K562 (cell line): Measurements from ENCODE around the gene LAMA2.

Experiments used
- ATF3 ChIP-seq, 2 experiments: fragments of 450-650 bp in 1 of 2; sonication (generic) in 1 of 2; formaldehyde crosslinking in 1 of 2; IDR thresholded peaks in 1 of 2; conservative IDR thresholded peaks in 1 of 2; 2 replicates each; pipeline versions ENCODE4 v1.6.1 to v1.8.1; 2016 to 2023; ENCODE audit warnings: mild to moderate bottlenecking in 2 of 2, moderate library complexity in 2 of 2, inconsistent platforms in 1 of 2, missing genetic modification reagents in 1 of 2
- CBX2 ChIP-seq: fragments of 200-600 bp; sonication (generic); IDR thresholded peaks from one replicate; pipeline ENCODE4 v1.6.1; 2012; ENCODE audit warnings: mild to moderate bottlenecking, low read length, inconsistent platforms; ENCODE audit not compliant: insufficient read depth, poor library complexity, severe bottlenecking
- CTCF ChIP-seq, 3 experiments: IDR thresholded peaks in 2 of 3; conservative IDR thresholded peaks in 1 of 3; 2 replicates each; pipeline ENCODE4 v1.5.1; 2011 to 2012; ENCODE audit warnings: low read length in 3 of 3, mild to moderate bottlenecking in 3 of 3, control low read depth in 2 of 3, improper control_type of control experiment in 1 of 3, inconsistent platforms in 1 of 3, low read depth in 1 of 3, mixed read lengths in 1 of 3, moderate library complexity in 1 of 3; ENCODE audit not compliant: insufficient read depth in 2 of 3
- GABPA ChIP-seq: fragments of 200-800 bp; sonication (Bioruptor generic); conservative IDR thresholded peaks from 2 replicates; pipeline ENCODE4 v1.6.1; 2016; ENCODE audit warnings: low read depth, missing genetic modification characterization, missing compliant biosample characterization
- POLR2A ChIP-seq: fragments of 450-650 bp; conservative IDR thresholded peaks from 2 replicates; pipeline ENCODE4 v1.6.1; 2016
- POLR2AphosphoS2 ChIP-seq: IDR thresholded peaks from 2 replicates; pipeline ENCODE4 v1.6.1; 2012; ENCODE audit warnings: low read length, improper control_type of control experiment
- RAD21 ChIP-seq, 2 experiments: fragments of 250-450 bp in 1 of 2; fragments of 450-650 bp in 1 of 2; sonication (Bioruptor Pico) in 1 of 2; formaldehyde crosslinking in 1 of 2; IDR thresholded peaks in 1 of 2; conservative IDR thresholded peaks in 1 of 2; 2 replicates each; pipeline versions ENCODE4 v1.4.0 to v1.8.0; 2020 to 2022; ENCODE audit warnings: mild to moderate bottlenecking in 2 of 2, moderate library complexity in 1 of 2
- RBM22 ChIP-seq: fragments of 200-400 bp; formaldehyde crosslinking; IDR thresholded peaks from 2 replicates; pipeline ENCODE4 v1.6.1; 2018; ENCODE audit warnings: low read length, low read depth; ENCODE audit not compliant: poor library complexity, severe bottlenecking
- SMARCA5 ChIP-seq: fragments of 450-650 bp; IDR thresholded peaks from 2 replicates; pipeline ENCODE4 v1.6.1; 2016
- TCF3 ChIP-seq: sonication (generic); formaldehyde crosslinking; IDR thresholded peaks from 2 replicates; pipeline ENCODE4 v1.4.0; 2020; ENCODE audit warnings: mild to moderate bottlenecking, missing genetic modification reagents
- ZNF511 ChIP-seq: sonication (generic); formaldehyde crosslinking; IDR thresholded peaks from 2 replicates; pipeline ENCODE4 v1.8.0; 2022; ENCODE audit warnings: mild to moderate bottlenecking, missing genetic modification reagents

GRCh38 chr6:129481706-129482105 lies 598.8 kb downstream of the LAMA2 start:
- TF ChIP-seq ZNF511 (CRISPR knock-in tag) (no peak), ATF3 (IDR thresholded peaks at IDR 0.05) (no peak), ATF3 (CRISPR knock-in tag; conservative IDR thresholded peaks at IDR 0.05) (no peak), GABPA (tag) (no peak), CTCF (IDR thresholded peaks at IDR 0.05 in 2 of 3, conservative IDR thresholded peaks at IDR 0.05 in 1 of 3; ENCODE audit: insufficient read depth in 2 of 3, low read depth in 1 of 3, low read length in 3 of 3) (no peak), POLR2A (no peak), RAD21 (CRISPR knock-in tag; conservative IDR thresholded peaks at IDR 0.05 in 1 of 2, IDR thresholded peaks at IDR 0.05 in 1 of 2) (no peak), POLR2AphosphoS2 (no peak), TCF3 (no peak), SMARCA5 (no peak), CBX2 (no peak), RBM22 (no peak)
